Astrocyte (in vitro differentiated cells and primary cell): Measurements from ENCODE around the gene PGC. TPM values are rescaled to one million over a fixed set of nuclear protein-coding genes. Genes with fewer than 3 reads are reported as not detected.

Experiments
- DNase-seq: peaks from one replicate; pipeline ENCODE4 v3.0.0-alpha.2; 2010; ENCODE audit warnings: low read depth
- FAIRE-seq: peaks from 2 replicates; lab custom pipeline; 2011; peaks lifted over from hg19 to GRCh38; lab: Jason Lieb, UNC
- H2AFZ ChIP-seq: 2 replicates; pipeline ENCODE4 v1.6.0; 2012; ENCODE audit warnings: low read depth, low read length, inconsistent platforms
- H3K27ac ChIP-seq: 2 replicates; pipeline ENCODE4 v1.5.1; 2011; ENCODE audit warnings: low read depth, low read length, inconsistent platforms
- H3K27me3 ChIP-seq: 2 replicates; pipeline ENCODE4 v1.6.0; 2011; ENCODE audit warnings: low read length, inconsistent platforms; ENCODE audit not compliant: insufficient read depth
- H3K36me3 ChIP-seq: 2 replicates; pipeline ENCODE4 v1.5.1; 2011; ENCODE audit warnings: low read length, inconsistent platforms; ENCODE audit not compliant: insufficient read depth
- H3K4me1 ChIP-seq: 2 replicates; pipeline ENCODE4 v1.5.1; 2011; ENCODE audit warnings: low read length, inconsistent platforms; ENCODE audit not compliant: insufficient read depth
- H3K4me2 ChIP-seq: 2 replicates; pipeline ENCODE4 v1.6.0; 2012; ENCODE audit warnings: low read length, inconsistent platforms
- H3K4me3 ChIP-seq: 2 replicates; pipeline ENCODE4 v1.5.1; 2011; ENCODE audit warnings: low read depth, mild to moderate bottlenecking, low read length, inconsistent platforms; ENCODE audit not compliant: insufficient read depth
- H3K79me2 ChIP-seq: 2 replicates; pipeline ENCODE4 v1.6.0; 2012; ENCODE audit warnings: mild to moderate bottlenecking, low read length, inconsistent platforms; ENCODE audit not compliant: insufficient read depth
- H3K9ac ChIP-seq: 2 replicates; pipeline ENCODE4 v1.6.0; 2012; ENCODE audit warnings: mild to moderate bottlenecking, low read length, inconsistent platforms
- H3K9me3 ChIP-seq: 2 replicates; pipeline ENCODE4 v1.5.1; 2012; ENCODE audit warnings: low read depth, mild to moderate bottlenecking, low read length, inconsistent platforms; ENCODE audit not compliant: insufficient read depth
- H4K20me1 ChIP-seq: 2 replicates; pipeline ENCODE4 v1.6.0; 2012; ENCODE audit warnings: low read length, inconsistent platforms; ENCODE audit not compliant: insufficient read depth
- H3K27ac Mint-ChIP-seq: one replicate; pipeline ENCODE4 v1.8.0; 2021; ENCODE audit warnings: mild to moderate bottlenecking, mixed read lengths; ENCODE audit not compliant: unreplicated experiment
- H3K27me3 Mint-ChIP-seq: one replicate; pipeline ENCODE4 v1.8.0; 2021; ENCODE audit warnings: low read depth, mixed read lengths; ENCODE audit not compliant: unreplicated experiment
- H3K36me3 Mint-ChIP-seq: one replicate; pipeline ENCODE4 v1.8.0; 2021; ENCODE audit warnings: low read depth, mixed read lengths; ENCODE audit not compliant: unreplicated experiment
- H3K4me1 Mint-ChIP-seq: one replicate; pipeline ENCODE4 v1.8.0; 2021; ENCODE audit warnings: low read depth, mixed read lengths; ENCODE audit not compliant: unreplicated experiment
- H3K4me3 Mint-ChIP-seq: one replicate; pipeline ENCODE4 v1.8.0; 2021; ENCODE audit warnings: mild to moderate bottlenecking, moderate library complexity, mixed read lengths; ENCODE audit not compliant: unreplicated experiment
- H3K9me3 Mint-ChIP-seq: one replicate; pipeline ENCODE4 v1.8.0; 2021; ENCODE audit warnings: mild to moderate bottlenecking, mixed read lengths; ENCODE audit not compliant: unreplicated experiment
- CTCF ChIP-seq: IDR thresholded peaks from 2 replicates; pipeline ENCODE4 v1.5.1; 2011; ENCODE audit warnings: low read depth, mild to moderate bottlenecking, inconsistent platforms, low read length, moderate library complexity; ENCODE audit not compliant: insufficient read depth
- EZH2 ChIP-seq: IDR thresholded peaks from 2 replicates; pipeline ENCODE4 v1.6.1; 2012; ENCODE audit warnings: mild to moderate bottlenecking, low read length, inconsistent platforms; ENCODE audit not compliant: insufficient read depth
- total RNA-seq: library from RNA; stranded (reverse); gene quantifications from 2 replicates; pipeline ENCODE4 v1.2.1, GENCODE V29; 2021

Gene PGC
- total RNA-seq, 1 donor from 2014 or later, result not detected

DNA sequence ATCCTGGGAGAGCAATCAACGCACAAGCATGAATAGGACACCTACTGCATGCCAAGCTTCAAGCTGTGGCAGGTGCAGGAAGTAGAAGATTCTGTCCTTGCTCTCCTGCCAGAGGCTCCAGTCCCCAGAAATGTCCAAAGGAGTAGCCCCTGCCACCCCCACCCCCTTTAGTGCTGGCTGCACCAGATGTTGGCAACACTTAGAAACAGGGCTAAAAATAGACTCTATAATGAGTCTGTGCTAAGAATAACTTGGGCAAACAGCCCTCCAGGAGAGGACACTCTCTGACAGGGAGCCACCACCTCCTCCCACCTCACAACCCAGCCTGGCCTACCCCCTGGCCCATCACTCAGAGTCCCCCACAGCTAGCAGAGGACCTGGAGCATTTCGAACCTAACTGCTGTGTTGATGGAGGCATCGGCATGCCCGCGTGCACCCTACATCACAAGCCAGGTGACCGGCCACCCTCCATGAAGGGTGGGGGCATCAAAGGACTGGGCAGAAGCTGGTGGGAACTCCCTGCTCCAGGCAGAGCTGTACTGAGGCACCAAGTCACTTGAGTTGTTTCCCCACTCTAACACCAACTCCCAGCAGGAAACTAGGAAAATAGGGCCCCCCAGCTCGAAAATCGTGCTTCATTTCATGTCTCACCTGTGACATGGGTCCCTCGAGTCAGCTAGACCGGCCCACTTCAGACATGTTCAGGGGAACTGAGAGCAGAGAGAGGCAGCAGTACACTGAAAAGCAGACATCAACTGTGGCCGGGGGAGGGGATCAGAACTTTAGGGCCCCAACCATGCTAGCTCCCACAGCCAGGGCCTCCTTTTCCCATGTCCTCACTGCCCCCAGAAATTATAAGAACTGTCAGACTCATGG lies 30.4 kb downstream of the PGC start:
- peaks cover 6% of the 10 kb centered on the region for H3K27me3 Mint-ChIP-seq
- no peaks in the 10 kb centered on the region for H3K79me2 ChIP-seq
- H3K4me1 Mint-ChIP-seq, result peaks cover 32% of the 10 kb centered on the region
- no peak overlapping the region for H3K9ac ChIP-seq
- H3K4me1 ChIP-seq, result peaks cover 32% of the 10 kb centered on the region
- H3K27me3 ChIP-seq, result no peaks in the 10 kb centered on the region
- H3K9me3 ChIP-seq, result no peaks in the 10 kb centered on the region
- no peak for FAIRE-seq
- no peaks in the 10 kb centered on the region for H3K36me3 Mint-ChIP-seq
- peak overlapping the region; percentile 4 for H3K4me2 ChIP-seq
- H3K4me3 ChIP-seq, result no peak overlapping the region
- H3K27ac Mint-ChIP-seq, result no peak overlapping the region
- no peak overlapping the region for H2AFZ ChIP-seq
- no peak overlapping the region for H3K27ac ChIP-seq
- H3K4me3 Mint-ChIP-seq, result no peak overlapping the region
- TF ChIP-seq CTCF (no peak), EZH2 (no peak)
- DNase-seq, result no peak
- peaks cover 9% of the 10 kb centered on the region for H4K20me1 ChIP-seq
- H3K36me3 ChIP-seq, result no peaks in the 10 kb centered on the region
- no peaks in the 10 kb centered on the region for H3K9me3 Mint-ChIP-seq

GRCh38 chr6:41715795-41716515 lies 31.2 kb downstream of the PGC start:
- Mint-ChIP-seq H3K9me3 (no peaks in the 10 kb centered on the region), H3K27me3 (peaks cover 4% of the 10 kb centered on the region), H3K36me3 (no peaks in the 10 kb centered on the region), H3K4me1 (peaks cover 32% of the 10 kb centered on the region), H3K4me3 (no peak overlapping the region), H3K27ac (peak overlapping the region; percentile 19)
- Histone ChIP-seq H3K4me3 (no peak overlapping the region), H3K4me2 (peak overlapping the region; percentile 4), H3K9ac (no peak overlapping the region), H3K9me3 (no peaks in the 10 kb centered on the region), H3K36me3 (no peaks in the 10 kb centered on the region), H3K27ac (no peak overlapping the region), H3K79me2 (no peaks in the 10 kb centered on the region), H4K20me1 (peaks cover 9% of the 10 kb centered on the region), H3K4me1 (peaks cover 32% of the 10 kb centered on the region), H2AFZ (no peak overlapping the region), H3K27me3 (no peaks in the 10 kb centered on the region)
- DNase-seq (no peak), FAIRE-seq (no peak)
- TF ChIP-seq EZH2 (no peak), CTCF (no peak)
